ENCODE measurements around the gene DGKG. TPM values are rescaled to one million over a fixed set of nuclear protein-coding genes. Genes with fewer than 3 reads are reported as not detected.

DGKG gene
- total and polyA plus RNA-seq, 2 of the 8 experiments (the other 6 are each of a cell fraction or from before 2014, with no cell fraction given) = 0.30 to 0.48 TPM

DNA sequence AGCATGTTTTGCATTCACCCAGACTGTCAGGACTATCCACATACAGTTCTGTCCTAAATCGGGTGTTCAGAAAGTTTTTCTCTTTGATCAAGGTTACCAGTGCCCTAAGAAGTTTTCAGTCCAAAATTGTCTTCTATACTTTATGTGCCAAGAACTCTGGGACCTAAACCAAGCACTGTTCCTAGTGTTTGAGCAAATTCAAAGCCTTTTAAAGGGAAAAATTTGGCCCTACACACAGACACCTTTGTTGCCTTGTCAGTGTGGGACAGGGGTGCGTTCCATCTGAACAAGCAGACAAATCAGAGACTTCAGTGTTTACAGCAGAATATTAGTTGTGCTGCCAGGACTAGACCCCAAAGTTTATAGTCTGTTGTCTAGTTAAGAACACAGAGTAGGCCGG is 50.6 kb downstream of the DGKG start:
- no peaks in the 10 kb centered on the region for H3K79me2 ChIP-seq (ENCODE audit: control insufficient read depth in 1 of 2, insufficient read depth in 2 of 2, low read length in 2 of 2)
- H3K27ac ChIP-seq (ENCODE audit: low read depth, low read length) = no peak overlapping the region
- no peak overlapping the region for H3K14ac ChIP-seq (ENCODE audit: insufficient read length)
- no peaks in the 10 kb centered on the region for H3K36me3 ChIP-seq (ENCODE audit: control insufficient read depth in 2 of 4, insufficient read depth in 4 of 4, low read length in 3 of 4)
- no peak overlapping the region for H3K9ac ChIP-seq (replicated peaks in 1 of 4; ENCODE audit: extremely low read depth in 1 of 4, low read depth in 3 of 4, low read length in 3 of 4)
- TF ChIP-seq EGR1 (IDR thresholded peaks at IDR 0.05; ENCODE audit: borderline replicate concordance, low read depth, low read length) (no peak), KDM5A (IDR thresholded peaks at IDR 0.05; ENCODE audit: low read length) (no peak), YY1 (IDR thresholded peaks at IDR 0.05; ENCODE audit: low read depth, low read length) (no peak)
- no peak overlapping the region for H2BK120ac ChIP-seq (replicated peaks; ENCODE audit: low read depth, low read length)
- H4K91ac ChIP-seq (replicated peaks; ENCODE audit: insufficient read length, low read length) = no peak overlapping the region
- no peaks in the 10 kb centered on the region for H3K23me2 ChIP-seq (ENCODE audit: low read depth, low read length)
- ChIA-PET POLR2A (ENCODE audit: partially characterized antibody) (interaction anchor here (0.6 kb wide), 1 partner anchor 300 kb away, joined by 3 read pairs; no protein-coding TSS in a partner anchor), CTCF (ENCODE audit: partially characterized antibody) (interaction anchor here (1.5 kb wide), 1 partner anchor 52 kb away, joined by 3 read pairs; no protein-coding TSS in a partner anchor)
- H2BK20ac ChIP-seq (ENCODE audit: low read length) = no peak overlapping the region
- H3K18ac ChIP-seq (ENCODE audit: extremely low read depth, low read length) = no peak overlapping the region
- 0 out of 7 replicates have a peak, but pooled peaks cover 0 to 3% (median 0%) of the 10 kb centered on the region in 4 experiments for H3K4me1 ChIP-seq (replicated peaks in 1 of 4; ENCODE audit: control insufficient read depth in 3 of 4, insufficient read depth in 4 of 4, low read length in 3 of 4)
- H4K5ac ChIP-seq (ENCODE audit: insufficient read length, low read depth, low read length) = no peak overlapping the region
- FAIRE-seq = no peak
- H2BK5ac ChIP-seq (ENCODE audit: low read depth, low read length) = no peak overlapping the region
- no peaks in the 10 kb centered on the region for H3K9me3 ChIP-seq (ENCODE audit: insufficient read depth in 2 of 2, low read depth in 1 of 2, low read length in 1 of 2)
- no peak overlapping the region for H2AK5ac ChIP-seq (ENCODE audit: low read depth, low read length)
- no peak overlapping the region for H3K4ac ChIP-seq (replicated peaks; ENCODE audit: insufficient read length, low read depth, low read length)
- H3K4me2 ChIP-seq (ENCODE audit: insufficient read depth in 1 of 2, low read depth in 2 of 2, low read length in 2 of 2) = no peak overlapping the region
- no peaks in the 10 kb centered on the region for H4K20me1 ChIP-seq (replicated peaks in 1 of 2; ENCODE audit: control insufficient read depth in 1 of 2, insufficient read depth in 2 of 2, low read length in 2 of 2)
- no peak overlapping the region for H2BK12ac ChIP-seq (ENCODE audit: low read depth, low read length)
- no peak overlapping the region for H4K8ac ChIP-seq (ENCODE audit: extremely low read depth, insufficient read depth, low read length)
- H3K56ac ChIP-seq (replicated peaks; ENCODE audit: insufficient read length, low read depth, low read length) = no peak overlapping the region
- no peak overlapping the region for H2BK15ac ChIP-seq (ENCODE audit: low read length)
- H3K23ac ChIP-seq (ENCODE audit: insufficient read length) = no peak overlapping the region
- no peak overlapping the region for H2AFZ ChIP-seq (ENCODE audit: low read length)
- H3K79me1 ChIP-seq (ENCODE audit: low read depth, low read length) = no peaks in the 10 kb centered on the region
- no peak for DNase-seq (ENCODE audit: low read depth in 1 of 2, low spot score in 2 of 2)
- WGBS, 2 experiments (ENCODE audit: extremely low coverage in 1 of 2, insufficient coverage in 1 of 2, insufficient read length in 1 of 2, insufficient replicate concordance in 2 of 2, low coverage in 1 of 2, low lambda C conversion rate in 2 of 2, missing lambda C conversion rate in 1 of 2) = 92% methylated on average over 3 of the region's 3 CpGs; no CpG with 5 or more reads in 1 of the 2 experiments
- H3K27me3 ChIP-seq (replicated peaks in 1 of 4; ENCODE audit: control insufficient read depth in 3 of 4, extremely low read depth in 1 of 4, insufficient read depth in 3 of 4, low read length in 3 of 4) = no peaks in the 10 kb centered on the region
- H3K4me3 ChIP-seq (ENCODE audit: extremely low read depth in 1 of 4, insufficient read depth in 2 of 4, low read depth in 3 of 4, low read length in 4 of 4) = no peak overlapping the region
